G401.6 (cell line): ENCODE results near the gene ABCB10.

Source experiments
- FAIRE-seq: peaks from 2 replicates; lab custom pipeline; 2012; peaks lifted over from hg19 to GRCh38; lab: Jason Lieb, UNC

Gene ABCB10

GRCh38 chr1:229470406-229471043 lies 88.0 kb downstream of the ABCB10 start:
- FAIRE-seq = no peak

DNA sequence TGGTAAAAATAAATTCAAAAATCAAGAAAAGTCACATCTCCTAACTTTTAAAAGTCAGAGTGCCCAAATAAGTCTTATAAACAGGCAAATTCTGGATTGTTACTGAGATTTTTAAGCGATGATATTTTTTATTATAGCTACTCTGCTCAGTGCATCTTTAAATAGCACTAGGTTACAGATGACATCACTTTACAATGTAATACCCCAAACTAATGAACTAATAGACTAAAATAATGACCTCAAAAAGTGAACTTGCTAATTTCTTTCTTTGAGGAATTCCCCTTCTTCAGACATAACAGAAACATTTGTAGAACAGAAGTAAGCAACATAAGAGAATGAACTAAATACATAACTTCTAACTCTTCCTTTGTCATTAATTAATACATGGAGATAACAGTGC lies 91.6 kb downstream of the ABCB10 start:
- no peak for FAIRE-seq
